Stimulated activated CD4-positive, alpha-beta T cell treated with anti-CD3 and anti-CD28 coated beads, Interleukin-1b, Interleukin-23, amount 100 ng/mL, for 48 hours (primary cell): ENCODE results near the gene PSMA7.

Experiments used
- DNase-seq: peaks from one replicate; pipeline ENCODE4 v3.0.0-alpha.2; 2020

Gene PSMA7

DNA sequence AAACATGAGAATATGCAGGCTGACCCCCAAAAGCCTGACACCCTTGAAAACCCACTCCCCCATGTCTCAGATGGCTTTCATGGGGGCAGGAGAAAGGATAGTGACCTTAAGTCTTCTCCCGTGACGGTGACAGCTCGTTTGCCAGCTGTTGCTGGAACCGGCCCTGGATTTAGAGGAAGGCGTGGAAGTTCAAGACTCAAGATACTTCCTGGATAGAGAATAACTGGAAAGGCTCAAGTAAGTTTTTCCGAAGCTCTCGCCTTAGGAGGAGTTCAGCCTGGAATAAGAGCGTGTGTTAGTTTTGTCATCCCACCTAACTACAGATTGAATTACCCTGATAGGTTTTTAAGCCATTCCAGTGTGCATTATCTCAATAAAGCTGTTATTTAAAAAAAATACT, 28.1 kb upstream of the PSMA7 start:
- DNase-seq, result no peak

DNA sequence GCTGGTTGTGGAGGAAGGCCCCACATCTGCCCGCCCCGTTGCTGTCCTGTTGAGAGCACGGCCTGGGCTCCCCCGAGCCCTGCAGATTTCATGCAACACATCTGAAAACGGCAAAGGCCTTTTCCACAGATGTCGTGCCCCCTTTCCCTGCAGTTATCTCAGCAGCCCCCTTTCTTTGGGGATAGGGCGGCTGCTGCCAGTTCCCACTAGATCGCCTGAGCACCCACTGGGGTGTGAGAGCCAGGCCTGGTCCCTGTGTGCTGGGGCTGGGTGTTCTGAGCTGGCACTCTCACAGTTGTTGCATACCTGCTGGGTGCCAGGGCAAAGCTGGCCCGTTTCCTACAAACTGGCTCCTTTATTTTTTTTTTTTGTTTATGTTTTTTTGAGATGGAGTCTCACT, 27.3 kb upstream of the PSMA7 start:
- no peak for DNase-seq

GRCh38 chr20:62168890-62169435, 25.8 kb upstream of the PSMA7 start:
- no peak for DNase-seq

GRCh38 chr20:62168061-62168460, 24.9 kb upstream of the PSMA7 start:
- DNase-seq, result no peak

GRCh38 chr20:62167474-62167873, 24.3 kb upstream of the PSMA7 start:
- no peak for DNase-seq

DNA sequence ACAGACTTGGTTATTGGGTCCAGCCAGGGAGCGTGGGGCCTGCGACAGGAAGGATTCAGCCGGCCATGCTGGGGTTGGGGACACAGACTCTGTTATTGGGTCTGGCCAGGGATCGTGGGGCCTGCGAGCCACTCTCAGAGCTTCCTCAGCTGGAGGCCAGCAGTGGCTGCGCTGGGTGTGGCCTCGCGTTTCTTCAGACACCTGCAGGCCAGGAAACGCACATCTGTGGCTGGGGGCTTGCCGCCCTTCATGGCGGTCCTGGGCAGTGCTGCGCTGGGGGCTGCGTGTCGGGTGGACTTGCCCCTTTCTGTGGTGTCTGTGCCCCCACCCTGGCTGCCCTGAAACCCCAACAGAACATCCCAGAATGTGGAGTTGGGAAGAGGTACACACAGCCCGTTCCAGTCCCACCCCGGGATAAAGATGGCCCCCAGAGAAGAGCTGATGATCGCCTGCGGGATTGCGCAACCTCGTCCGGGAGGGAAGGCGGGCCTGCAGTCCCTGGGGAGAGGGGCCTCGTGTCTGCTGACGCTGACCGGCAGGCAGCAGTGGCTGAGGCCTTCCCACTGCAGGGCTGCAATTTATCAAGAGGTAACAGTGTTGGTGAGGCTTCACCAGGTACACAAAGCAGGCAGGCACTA, 22.7 kb upstream of the PSMA7 start:
- no peak for DNase-seq

- no peak for DNase-seq
Measured at GRCh38 chr20:62164879-62165761, 21.9 kb upstream of the PSMA7 start.

DNA sequence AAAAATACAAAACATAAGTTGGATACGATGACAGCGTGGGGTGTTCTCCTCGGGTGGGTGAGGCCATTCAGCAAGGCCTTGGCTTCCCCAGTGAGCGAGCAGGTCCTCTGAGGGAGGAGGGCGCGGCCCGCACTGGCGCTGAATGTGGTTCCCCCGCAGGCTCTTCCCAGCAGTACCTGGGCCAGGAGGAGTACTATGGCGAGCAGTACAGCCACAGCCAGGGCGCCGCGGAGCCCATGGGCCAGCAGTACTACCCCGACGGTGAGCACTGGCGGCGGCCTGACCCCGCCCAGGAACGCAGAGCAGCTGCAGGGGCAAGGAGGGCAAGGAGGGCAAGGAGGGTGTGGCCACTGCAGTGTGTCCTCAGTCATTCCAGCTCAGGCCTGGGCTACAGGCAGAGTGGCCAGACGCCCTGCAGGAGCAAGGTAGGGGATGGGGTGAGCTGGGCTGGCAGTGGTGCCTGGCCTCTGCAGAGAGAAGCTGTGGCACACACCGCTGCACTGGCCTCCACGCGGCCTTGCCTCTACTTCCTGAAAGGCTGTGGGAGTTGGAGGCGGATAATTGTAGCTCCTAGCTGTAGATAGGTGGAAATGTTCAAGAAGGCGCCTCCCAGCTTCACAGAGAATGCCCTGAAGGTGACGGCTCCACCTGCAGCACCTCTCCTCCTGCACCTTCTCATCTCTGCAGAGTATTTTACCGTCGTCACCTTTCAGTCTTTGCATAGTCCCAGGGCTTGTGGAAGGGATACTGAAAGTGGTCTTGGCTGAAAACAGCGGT, 21.0 kb upstream of the PSMA7 start:
- no peak for DNase-seq

DNA sequence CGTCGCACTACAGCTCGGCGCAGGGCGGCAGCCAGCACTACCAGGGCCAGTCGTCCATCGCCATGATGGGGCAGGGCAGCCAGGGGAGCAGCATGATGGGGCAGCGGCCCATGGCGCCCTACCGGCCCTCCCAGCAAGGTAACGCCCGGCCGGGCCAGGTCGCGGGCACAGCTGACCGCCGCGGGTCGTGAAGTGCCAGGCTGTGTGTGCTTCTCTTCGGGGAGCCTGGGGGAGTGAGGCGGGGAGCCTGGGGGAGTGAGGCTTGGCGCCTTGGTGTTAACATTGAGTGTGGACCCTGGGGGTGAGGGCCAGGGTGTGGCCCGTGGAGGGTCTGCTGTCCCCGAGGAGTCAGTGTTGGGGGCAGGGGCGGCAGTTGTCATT, 20.3 kb upstream of the PSMA7 start:
- no peak for DNase-seq

DNA sequence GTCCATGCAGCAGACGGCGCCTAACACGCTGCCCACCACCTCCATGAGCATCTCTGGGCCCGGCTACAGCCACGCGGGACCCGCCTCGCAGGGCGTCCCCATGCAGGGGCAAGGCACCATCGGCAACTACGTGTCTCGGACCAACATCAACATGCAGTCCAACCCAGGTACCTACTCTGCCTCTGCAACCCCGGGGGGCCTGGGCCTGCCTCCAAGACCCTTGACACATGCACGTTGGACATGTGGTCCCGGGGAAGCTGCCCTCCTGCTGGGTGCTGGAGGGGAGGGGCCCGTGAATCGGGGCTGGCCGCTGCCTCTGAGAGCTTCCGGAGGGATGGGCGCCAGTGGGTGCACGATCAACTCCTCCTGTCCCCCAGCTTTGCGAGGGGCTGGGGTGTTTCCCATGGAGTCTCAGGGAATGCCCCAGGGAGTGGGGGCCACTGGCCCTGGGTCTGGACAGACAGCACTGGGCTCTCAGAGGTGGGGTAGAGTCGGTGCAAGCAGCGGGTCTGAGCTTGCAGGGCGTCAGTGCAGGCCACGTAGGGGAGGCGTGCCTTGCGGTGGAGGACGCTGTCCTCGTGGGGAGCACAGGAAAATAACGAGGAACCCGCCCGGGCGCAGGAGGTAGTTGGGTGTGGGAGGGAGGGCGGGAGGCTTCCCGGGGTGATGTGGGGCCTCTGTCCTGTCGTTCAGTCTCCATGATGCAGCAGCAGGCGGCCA, 19.7 kb upstream of the PSMA7 start:
- DNase-seq, result no peak

- no peak for DNase-seq
Measured at GRCh38 chr20:62161347-62161746, 18.2 kb upstream of the PSMA7 start.

DNA sequence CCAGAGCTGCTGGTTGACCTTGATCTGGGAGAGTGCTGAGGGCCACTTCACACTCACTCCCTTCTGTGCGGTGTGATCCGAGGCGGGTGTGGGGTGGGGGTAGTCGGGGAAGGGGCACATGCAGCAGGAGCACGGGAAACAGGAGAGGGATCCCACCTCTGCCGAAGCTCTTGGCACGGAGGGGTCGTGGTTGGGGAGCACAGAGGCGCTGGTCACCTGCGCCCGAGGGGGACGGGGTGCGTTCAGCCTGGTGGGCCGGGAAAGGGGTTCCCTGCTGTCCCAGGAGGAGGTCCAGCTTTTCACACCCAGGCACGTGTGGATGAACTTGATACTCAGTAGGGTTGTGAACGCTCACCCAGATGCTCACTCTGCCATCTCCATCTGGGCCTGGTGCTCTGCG, 17.7 kb upstream of the PSMA7 start:
- no peak for DNase-seq

DNA sequence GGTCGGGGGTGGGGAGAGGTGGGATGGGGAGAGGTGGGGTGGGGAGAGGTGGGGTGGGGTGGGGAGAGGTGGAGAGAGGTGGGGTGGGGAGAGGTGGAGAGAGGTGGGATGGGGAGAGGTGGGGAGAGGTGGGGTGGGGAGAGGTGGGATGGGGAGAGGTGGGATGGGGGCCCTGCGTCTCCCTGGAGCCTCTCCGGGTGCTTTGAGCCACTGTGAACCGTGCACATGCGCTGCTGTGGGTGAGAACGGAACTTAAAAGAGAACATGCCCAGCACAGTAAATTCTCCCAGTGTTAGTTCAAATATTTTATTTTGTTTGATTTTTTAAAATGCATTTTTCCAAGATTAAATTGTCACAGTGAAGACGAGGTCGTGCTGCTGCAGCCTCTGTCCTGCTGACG, 17.1 kb upstream of the PSMA7 start:
- no peak for DNase-seq

DNA sequence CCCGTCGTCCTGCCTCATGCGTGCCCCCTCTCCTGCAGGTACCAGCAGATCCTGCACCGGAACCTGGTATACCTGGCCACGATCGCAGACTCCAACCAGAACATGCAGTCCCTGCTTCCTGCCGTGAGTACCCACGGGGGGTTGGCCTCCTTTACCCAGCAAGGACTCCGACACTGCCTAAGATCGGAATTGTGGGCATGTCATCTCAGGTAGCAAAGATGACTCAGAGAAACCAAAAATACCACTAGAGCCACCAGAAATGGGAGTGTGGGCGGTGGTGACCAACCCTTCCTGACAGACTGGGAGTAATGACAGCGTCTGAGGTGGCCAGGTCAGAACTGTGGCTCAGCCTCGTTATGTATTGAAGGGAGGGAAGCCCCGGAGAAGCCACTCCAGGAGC, 16.6 kb upstream of the PSMA7 start:
- DNase-seq, result peak; percentile 82

- no peak for DNase-seq
Measured at GRCh38 chr20:62159052-62159451, 15.9 kb upstream of the PSMA7 start.

DNA sequence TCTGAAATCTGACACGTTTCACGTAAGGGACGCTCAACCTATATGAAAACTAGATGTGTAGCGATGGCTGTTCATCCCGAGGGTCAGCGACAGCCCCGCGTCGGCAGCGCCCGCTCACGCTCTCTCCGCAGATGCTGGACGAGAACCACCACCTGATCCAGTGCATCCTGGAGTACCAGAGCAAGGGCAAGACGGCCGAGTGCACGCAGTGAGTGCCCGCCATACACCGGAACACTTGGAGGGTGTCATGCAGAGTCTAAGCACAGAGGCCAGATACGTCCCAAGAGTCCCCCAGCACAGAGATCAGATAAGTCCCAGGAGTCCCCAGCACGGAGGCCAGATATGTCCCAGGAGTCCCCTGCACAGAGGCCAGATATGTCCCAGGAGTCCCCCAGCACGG, 15.3 kb upstream of the PSMA7 start:
- no peak for DNase-seq

DNA sequence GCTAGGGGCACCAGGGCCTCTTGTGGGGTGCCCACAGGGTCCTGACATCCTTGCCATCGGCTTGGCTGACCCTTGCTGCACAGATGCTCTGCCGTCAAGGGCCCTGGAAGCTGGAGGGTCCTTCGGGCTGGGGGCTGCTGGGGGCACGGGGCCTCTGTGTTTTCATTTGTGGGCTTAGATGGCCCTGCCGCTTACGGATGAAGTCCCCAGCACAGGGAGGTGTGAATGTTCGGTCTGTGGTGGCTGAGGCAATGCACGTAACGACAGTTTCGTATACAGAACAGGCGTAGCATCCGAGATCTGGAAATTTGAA, 14.8 kb upstream of the PSMA7 start:
- no peak for DNase-seq

GRCh38 chr20:62157387-62158087, 14.3 kb upstream of the PSMA7 start:
- DNase-seq, result no peak

DNA sequence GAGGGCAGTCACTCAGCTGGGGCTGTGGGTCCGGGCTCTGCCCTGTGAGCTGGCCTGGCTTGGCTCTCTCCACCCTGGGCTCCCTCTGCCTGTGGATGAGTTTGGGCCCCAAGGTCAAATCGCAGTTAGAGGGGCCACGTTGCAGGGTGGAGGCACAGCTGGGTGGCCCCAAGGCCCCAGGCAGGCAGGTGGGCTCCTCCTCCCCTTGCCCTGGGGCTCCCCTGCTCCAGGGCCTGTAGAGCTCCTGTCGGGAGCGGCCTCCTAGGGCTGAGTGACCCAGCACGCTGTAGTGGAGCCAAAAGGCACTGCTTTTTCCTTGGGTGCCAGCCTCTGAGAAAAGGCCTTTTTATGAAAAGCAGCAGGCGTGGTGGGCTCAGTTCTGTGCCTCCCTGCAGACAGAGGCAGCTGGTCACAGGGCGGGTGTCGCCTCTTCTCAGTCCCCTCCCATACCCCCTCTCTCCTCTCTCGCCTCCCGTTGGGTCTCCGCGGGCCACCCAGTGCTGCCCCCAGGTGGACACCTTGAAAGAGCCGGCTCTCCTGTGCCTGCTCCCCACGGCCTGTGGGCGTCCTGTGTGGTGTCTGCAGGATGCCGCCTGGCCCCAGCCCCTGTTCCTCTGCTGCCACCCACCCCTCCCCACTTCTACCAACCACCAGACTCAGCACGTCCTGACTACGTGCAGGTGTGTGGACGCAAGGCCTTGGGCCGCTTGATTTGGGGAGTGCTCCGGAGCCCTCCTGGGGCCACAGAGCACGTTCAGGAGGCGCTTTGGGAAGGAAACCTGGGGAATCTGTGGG, 13.6 kb upstream of the PSMA7 start:
- DNase-seq, result peak; percentile 72

- DNase-seq, result no peak
Measured at GRCh38 chr20:62156254-62156556, 13.0 kb upstream of the PSMA7 start.

DNA sequence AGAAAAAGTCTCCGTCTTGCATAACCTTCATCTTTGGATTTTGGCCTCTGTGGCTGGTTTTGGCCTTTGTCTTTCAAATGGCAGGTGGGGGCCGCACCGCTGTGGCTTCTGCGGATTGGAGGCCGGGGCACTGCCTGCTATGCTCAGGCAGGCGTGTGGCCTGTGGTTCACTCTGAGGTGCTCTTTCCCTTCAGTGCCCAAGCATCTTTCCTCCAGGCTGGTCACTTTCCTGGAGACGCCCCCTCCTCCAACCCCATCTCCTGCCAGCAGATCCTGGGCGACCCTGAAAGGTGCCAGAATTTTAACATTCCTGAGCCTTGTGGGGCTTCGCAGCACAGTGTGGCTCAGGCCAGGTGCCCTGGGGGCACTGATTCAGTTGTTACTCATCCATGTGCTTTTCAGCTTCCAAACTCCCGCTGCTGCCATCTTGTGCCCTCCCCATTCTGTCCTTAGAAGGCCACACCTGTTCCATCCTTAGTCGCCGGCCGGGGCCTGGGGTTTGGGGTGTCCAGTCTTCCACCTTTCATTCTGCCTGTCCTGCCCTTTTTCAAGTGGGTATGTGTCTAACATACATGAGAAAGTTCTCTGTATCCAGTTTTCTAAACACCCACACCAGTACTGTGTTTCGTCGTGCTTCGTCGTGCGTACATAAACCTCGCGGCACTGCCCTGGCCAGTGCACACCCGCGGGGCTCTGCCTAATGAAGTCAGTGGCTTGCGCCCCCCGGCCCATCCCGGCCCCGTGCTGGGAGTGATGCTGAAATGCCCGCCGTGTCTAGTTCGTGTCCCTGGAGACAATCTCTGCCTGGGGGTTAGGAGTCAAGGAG, 12.4 kb upstream of the PSMA7 start:
- DNase-seq, result no peak
